G401.6 (cell line): ENCODE measurements around the gene TPSG1.

Experiments used
- FAIRE-seq: peaks from 2 replicates; lab custom pipeline; 2012; peaks lifted over from hg19 to GRCh38; lab: Jason Lieb, UNC

TPSG1 gene

GRCh38 chr16:1176280-1176897 lies 48.7 kb downstream of the TPSG1 start:
- FAIRE-seq = no peak

GRCh38 chr16:1175566-1176279 lies 49.3 kb downstream of the TPSG1 start:
- FAIRE-seq = no peak

GRCh38 chr16:1174477-1175357 lies 50.4 kb downstream of the TPSG1 start:
- no peak for FAIRE-seq

- no peak for FAIRE-seq
Observed at GRCh38 chr16:1173788-1174451, 51.1 kb downstream of the TPSG1 start.

GRCh38 chr16:1172651-1173050 lies 52.4 kb downstream of the TPSG1 start:
- no peak for FAIRE-seq

- FAIRE-seq = no peak
Observed at GRCh38 chr16:1171854-1172428, 53.1 kb downstream of the TPSG1 start.
